Activated effector memory CD4-positive, alpha-beta T cell treated with anti-CD3 and anti-CD28 coated beads, Interleukin-2, amount 50 U/mL, for 16 hours (primary cell): ENCODE data around the gene CAPN8.

Source experiments
- DNase-seq: peaks from one replicate; pipeline ENCODE4 v3.0.0-alpha.2; 2020

CAPN8 gene

DNA sequence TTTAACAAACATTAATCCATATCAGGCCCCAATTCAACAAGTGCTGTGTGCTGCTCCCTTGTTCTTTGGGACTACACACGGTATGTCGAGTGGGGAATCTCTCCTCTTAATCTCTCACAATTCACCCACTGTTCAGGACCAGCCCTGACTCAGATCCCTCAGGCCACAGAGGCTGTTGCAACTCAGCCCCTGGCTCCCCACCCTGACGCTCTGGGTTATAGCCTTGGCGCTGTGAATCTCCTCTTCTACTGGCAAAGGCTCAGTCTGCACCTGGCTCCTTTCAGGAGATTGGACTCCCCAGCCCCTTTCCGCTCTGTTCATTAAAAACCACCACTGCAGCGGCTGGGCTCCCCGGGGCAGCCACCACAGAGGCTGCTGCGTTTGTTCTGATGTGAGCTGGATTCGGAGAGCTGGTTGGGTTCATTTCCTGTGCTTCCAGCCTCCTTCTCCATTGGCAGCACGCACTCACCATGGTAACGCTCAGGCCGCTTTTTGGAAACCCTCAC is 13.0 kb downstream of the CAPN8 start:
- DNase-seq = no peak

DNA sequence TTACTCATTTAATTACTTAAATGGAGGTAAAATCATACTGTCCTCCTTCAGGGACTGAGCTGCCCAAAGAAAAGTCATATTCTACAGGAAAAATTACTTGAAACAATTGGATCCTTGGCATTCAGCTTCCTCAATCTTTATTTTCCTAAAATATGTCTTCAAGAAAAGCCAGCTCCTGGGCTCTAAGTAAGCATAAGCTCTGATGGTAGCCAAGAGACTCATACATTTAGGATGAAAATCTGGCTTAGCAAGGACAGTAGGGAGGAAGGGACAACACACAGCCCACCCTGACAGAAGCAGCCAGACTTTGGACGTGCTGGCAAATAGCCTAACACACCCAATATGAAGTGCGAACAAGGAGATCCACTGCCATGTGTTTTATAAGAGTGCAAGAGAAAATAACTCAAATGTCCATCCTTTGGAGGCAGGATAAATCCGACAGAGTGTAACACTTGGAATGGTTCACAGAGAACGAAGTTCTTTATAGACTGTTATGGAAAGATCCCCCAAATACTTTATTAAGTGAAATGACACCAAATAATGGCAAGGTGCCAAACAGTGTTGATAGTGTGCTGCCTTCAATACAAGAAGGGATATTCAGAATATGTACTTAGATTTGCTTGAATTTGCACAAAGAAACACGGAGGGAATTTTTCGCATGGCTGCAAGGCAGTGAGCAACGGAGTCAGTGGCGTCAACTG is 14.1 kb downstream of the CAPN8 start:
- no peak for DNase-seq

DNA sequence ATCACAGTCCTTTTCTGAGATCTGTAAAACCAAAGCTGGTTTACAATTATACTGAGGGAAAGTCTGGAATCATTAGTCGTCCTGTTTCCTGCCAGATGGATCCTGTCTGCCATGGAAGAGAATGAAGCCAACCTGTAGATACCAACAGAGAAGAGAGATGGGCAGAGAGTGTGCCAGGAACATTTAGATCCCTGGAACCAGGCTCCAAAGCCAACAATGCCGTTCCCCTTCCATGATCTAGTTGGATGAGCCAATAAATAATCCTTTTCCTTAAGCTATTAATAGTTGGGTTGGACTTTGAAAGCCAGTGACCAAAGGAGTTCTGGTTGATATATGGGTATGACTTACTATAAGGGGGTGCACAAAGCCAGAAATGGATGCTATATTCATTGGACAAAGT is 15.0 kb downstream of the CAPN8 start:
- DNase-seq = no peak

DNA sequence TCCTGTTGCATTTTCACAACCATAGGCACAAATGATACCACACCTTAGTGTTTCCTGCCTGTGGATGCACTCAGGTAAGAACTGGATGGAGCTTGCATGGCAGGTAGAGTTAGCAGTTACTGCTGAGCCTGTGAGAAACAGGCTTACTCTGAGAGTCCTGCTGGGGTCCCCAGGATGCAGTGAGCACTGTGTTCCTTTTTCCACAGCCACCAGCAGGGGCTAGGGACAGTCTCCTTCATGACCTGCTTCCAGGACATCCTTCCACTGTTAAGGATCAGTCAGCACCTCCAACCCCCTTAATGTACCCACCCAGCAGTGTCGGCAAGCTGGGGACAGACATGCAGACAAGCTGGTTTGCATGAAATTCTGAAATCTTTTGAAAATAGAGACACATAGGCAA is 16.3 kb downstream of the CAPN8 start:
- no peak for DNase-seq

DNA sequence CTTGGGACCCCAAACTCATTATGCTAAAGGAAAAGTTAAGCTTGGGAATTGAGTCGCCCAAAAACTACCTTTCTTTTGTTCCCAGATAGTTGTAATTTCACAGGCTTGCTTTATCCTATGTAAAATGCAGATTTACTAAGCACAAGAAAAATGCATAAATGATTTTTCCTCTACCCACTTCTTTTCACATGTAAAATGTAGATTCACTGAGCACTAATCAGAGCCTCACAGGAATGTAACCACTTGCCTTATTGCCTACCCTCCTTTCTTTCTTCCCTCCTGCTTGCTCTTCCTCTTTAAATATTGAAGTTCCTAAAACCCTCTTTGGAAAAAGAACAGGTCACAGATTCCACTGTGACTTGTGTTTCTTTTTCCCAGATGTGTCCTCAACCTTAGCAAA is 18.3 kb downstream of the CAPN8 start:
- no peak for DNase-seq

DNA sequence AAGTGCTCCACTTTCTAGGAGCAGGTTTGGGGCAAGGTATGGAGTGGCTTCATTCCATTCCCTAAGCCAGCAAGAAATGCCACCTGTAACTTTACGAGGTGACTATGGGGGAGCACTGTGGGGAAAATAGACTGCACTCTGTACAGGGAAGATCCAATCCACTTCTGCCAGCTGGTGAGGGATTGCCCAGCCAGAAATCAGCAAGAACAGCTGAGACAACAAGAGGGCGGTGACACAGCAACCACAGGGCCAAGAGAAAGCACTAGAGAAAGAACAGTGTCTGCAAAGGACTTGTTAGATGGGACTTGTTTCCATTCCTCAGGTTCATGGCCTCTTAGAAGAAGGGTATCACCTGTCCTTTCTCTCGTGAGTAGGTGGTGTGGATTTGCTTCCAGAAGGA is 19.6 kb downstream of the CAPN8 start:
- no peak for DNase-seq

DNA sequence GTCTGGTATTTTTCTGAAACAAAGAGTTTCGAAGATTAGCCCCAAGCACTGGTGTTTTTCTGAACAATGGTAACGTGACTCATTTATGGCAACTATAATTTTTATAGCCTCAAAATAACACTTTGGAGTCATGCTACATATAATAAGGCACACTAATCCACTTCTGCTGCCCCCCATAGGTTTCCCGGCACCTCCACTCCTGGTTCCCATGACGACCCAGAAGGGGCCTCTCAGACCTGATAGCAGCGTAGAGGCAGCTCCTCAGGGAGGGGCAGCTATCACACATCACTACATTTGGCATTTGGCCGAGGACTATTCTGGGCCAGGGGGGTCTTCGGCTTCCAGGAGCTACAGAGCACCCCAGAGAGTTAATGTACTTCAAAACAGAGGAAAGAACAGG is 23.3 kb downstream of the CAPN8 start:
- no peak for DNase-seq

DNA sequence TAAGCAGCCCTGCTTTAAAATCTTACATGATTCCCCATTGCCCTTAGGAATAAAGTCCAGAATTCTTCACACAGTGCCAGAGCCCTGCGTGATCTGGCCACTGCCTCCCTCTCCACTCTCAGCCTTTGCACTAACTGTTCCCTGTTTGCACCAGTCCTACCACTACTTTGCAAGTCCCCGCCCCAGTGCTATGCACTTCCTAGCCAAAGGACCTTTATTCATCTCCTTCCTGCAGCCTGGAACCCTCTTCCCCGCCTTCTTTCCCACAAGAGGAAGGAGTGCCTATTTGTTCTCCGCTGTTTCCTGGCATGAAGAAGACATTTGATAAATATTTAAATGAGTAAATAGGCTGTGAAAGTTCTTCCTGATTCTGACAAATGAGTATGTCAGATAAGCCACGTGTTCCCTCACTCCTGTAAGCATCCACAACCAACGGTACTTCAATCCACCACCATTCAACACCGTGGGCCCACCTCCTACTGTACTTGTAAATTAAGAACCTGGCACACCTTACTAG is 23.9 kb downstream of the CAPN8 start:
- no peak for DNase-seq

DNA sequence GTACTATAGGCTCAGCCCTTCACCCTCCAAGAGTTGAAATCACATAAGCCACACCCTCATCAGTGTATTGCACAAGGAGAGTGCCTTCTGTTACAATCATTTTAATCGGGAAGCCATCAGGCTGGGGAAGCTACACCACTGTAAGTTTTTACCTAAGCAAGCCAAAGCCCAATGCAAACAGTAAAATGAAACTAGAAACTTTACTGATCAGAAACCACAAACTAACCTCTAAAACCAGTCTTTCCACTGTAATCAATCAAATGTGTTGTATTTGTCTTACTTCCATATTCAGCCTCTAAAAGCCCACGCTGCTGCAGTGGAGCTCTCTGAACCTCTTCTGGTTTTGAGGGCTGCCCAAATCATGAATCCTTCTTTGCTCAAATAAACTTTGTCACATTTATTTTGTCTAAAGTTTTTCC is 26.2 kb downstream of the CAPN8 start:
- DNase-seq = no peak

DNA sequence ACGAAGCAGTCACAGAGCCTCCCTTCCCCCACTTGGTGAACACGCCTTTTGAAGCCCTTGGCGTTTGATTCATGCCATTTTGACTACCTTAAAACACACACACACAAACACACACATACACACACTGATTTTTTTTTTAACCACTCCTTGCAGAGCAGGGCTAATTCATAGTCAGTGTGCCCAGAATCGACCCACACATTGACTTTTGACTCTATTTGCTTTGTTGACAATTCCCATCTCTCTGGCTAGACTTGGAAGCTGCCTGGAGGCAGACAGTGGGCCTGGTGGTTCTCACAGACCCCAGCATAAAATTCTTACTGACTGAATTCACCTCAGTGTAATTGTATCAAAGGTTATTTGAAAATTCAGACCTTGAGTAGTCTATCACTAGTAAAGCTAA is 30.3 kb downstream of the CAPN8 start:
- no peak for DNase-seq

DNA sequence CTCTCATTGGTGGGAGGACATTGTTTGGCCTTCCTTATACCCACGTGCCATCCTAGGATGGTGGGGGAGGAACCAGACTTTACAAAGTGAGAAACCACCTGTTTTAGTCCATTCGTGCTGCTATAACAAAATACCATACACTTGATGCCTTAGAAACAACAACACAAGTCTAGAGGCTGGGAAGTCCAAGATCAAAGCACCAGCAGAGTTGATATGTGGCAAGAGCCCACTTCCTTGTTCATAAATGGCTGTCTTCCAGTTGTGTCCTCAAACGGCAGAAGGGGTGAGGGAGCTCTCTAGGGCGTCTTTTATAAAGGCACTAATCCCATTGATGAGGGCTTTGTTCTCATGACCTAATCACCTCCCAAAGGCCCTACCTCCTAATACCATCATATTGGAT is 31.1 kb downstream of the CAPN8 start:
- no peak for DNase-seq

DNA sequence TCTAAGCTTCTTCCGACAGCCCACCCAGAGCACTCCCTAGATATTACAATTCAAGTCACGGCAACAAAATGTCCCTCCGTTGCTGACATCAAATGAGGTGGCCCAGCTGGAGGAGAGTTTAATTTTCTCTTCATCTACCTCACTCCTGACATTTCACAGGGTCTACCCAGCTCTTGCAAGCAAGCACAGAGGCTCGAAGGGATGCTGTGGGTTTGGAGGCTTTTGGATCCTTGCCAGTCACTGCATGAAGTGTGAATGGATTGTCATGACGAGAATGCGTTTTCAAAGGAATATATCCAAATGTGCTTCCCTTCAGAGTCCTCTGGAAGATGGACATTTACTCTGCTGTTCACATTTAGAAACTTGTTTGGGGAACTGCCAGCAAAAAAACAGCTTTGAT is 33.5 kb downstream of the CAPN8 start:
- DNase-seq = no peak

DNA sequence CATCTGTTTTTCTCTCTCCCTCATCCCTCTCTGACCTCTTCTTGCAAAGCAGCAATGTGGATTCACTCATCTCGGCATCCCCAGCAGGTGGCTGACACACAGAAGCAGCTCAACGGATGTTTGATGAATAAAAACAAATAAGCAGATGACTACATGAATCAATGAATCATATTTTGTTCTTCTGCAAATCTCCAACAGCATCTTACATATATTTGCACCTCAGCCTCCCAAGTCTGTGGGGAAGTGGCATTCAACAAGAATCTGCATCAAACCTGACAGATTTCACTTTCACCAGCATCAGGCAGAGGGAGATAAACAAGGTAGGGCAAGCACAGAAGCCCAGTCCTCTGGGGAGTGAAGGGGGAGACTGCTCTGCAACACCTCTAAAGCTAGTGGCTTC is 34.0 kb downstream of the CAPN8 start:
- DNase-seq = no peak

DNA sequence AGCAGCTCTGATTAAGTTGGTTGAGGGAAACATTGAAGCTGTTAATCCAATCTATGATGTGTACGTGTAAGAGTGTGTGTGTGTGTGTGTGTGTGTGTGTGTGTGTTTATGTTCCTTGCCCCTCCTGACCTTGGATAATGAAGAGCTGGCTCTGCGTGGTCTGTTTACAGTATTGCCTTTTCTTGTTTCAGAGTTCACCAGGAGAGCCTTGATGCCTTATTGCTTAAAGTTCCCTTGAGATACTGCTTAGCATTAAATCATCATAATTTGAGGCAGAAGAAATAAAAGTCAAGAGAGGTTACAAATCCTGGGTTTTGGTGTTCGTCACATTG is 36.4 kb downstream of the CAPN8 start:
- no peak for DNase-seq

DNA sequence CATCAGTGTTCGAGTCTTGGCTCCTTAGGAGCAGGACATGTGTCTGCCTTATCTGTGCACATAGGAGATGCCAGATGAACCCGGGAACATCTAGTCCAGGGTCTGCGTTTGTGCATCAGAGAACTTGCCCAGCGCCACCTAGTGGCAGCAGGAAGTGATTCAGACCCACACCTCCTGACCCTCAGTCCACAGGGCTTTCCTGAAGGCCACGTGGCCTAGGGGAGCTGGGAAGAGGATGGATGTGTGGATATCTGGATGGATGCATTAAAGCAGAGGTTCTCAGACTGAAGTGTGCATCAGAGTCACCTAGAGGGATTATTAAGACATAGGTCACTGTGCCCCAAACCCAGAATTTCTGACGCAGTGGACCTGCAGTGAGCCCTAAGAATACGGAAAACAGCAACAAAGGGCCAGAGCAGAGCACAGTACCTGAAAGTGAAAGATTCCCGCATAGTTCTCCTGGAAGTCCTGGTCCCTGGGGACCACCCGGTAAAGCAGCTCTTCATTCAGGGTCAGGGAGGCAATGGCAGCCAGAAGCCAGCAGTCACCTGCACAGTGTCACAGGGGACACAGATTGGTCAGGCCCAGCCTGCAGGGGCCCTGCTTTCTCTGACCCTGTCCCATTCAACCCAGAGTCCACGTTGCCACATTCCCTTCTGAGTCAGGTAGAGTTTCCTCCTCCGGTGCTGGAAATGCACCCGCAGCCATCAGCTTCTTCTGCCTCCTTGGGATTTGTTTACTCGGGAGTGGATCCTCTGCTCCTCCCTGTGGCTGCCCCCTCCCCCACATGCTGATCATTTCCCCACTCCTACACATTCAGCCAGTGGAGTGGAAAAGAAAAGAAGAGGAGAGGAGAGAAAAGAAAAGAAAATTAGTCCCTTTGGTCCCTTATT is 37.0 kb downstream of the CAPN8 start:
- DNase-seq = peak; percentile 81

DNA sequence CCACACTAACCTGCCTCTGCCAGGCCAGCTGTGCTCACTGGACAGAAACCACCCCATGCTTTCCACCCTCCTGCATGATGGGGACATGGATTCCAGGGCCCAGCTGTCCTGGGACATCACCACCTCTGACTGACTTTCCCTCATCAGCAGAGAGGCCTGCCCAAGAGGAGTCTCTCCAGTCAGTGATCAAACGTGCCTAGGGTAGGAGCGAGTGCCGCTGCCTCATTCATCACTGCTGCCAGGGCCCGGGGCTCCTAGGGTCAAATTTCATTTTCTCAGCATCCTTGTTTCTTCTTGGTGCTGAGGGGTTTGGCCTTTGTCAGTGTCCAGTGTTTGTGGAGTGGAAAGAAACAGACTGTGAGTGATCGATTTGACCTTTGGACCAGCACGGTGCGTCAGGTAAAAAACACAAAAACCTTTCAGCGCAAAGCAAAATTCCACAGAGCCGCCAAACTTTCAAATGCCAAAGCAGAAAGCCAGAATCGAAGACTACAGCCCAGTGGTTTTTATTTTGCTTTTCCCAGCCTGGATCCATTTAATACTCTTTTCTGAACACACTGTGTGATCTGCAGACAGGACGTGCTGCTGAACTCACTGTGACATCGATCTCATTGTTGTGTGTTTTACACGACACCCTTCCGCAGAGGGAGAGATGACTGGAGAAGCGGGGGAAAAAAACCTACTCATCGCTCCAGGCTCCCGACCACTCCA is 43.2 kb downstream of the CAPN8 start:
- no peak for DNase-seq

DNA sequence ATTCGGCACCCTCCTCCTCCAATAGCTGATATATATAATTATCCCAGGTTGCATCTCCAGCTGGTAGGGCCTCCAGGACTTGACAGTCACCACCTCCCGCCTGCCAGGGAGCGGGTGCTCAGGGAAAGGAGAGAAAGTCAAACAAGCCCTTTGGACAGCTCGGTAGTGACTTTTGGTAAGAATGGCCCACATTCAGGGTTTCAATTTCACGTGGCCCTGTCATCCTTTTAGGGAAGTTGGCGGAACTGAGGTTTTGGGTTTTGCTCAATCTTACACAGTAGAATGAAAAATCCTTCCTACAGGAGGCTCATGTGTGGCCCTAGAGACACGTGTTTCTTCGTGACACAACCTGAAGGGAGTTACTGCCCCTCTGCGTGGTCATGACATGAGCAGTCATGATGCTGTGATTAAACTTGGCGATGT is 44.2 kb downstream of the CAPN8 start:
- DNase-seq = no peak

DNA sequence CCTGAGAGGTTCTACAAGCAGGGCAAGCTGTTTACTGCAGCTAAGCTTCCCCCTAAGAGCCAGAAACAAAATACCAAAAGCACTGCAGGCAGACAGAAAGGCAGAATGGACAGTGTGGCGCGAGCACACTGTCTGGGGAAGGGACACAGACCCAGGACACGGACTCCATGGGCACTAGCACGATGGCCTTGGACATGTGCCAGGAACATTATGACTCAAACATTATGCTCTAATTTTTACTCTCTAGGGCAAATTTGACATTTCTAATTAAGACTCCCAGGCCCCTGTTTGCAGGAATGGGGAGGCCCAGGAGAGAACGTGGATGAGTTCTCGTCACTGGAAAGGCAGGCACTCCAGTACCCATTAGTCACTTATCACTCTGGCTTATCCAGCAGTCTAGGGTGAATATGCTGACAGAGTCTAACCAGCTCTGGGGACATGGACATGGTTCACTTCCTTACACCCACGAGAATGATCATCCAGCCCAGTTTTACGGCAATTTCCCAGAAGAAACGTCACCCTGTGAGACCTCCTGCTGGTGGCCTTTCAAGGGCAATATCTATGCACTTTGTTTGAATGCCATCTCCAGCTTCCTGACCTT is 45.1 kb downstream of the CAPN8 start:
- DNase-seq = no peak

DNA sequence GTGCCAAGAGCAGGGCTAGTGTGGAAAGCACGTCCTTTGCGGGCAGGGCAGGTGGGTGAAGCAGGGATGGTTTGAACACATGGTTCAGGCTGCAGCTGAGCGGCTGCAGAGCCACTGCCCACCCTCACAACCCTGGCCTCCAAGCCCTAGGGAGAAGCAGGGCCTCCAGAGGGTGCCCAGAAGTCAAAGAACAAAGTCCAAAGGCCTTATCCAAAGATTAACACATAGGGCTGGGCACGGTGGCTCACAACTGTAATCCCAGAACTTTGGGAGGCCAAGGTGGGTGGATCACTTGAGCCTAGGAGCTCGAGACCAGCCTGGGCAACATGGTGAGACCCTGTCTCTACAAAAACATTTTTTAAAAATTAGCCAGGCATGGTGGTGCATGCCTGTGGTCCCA is 46.8 kb downstream of the CAPN8 start:
- no peak for DNase-seq

DNA sequence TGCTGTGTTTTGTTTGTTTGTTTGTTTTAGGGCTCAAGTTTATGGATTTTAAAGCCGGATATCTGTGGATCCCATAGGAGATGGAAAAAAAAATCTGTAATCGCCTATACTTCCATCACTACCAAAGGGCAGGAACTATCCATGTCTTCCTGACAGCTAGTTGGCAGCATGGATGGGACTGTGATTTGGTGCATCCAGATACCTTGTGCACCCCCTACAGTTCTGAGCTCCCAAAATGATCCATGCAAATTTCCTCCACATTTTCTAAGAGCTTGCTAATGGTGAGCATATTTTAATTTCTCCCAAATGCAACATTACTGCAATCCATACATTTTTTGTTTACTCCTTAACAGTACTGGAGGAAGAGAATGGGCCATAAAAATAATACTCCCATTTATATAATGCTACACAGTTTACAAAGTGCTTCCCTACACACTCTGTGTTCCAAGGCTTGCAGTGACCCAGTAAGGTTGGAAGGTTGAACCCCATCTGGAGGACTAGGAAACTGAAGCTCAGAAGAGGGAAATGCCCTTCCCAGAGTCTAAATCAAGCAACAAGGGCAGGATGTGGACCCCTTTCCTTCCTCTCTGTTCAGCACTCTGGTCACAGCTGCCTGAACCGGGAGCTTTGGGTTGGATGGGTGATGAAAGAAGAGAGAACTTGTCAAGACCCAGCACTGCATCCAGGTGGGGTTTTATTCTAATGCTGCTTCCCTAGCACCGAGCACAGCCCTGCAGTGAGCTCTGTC is 48.0 kb downstream of the CAPN8 start:
- no peak for DNase-seq

DNA sequence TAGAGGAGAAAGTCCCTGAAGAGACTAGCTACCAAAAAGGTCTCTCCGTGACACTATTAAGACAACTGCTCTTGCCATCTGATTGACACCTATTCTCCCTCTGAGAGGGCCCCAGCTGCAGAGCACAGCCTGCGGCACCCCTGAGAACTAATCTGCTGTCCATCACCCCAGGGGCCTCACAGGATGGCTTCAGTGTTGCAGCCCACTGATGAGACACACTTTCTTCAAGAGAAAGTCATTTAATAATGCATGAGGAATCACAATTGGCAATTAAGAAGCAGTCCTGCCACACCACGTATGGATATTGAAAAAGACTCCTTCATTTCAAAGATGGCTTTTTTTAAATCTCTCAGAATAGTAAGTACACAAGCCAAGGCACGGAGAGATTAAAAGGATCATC is 48.9 kb downstream of the CAPN8 start:
- DNase-seq = no peak

DNA sequence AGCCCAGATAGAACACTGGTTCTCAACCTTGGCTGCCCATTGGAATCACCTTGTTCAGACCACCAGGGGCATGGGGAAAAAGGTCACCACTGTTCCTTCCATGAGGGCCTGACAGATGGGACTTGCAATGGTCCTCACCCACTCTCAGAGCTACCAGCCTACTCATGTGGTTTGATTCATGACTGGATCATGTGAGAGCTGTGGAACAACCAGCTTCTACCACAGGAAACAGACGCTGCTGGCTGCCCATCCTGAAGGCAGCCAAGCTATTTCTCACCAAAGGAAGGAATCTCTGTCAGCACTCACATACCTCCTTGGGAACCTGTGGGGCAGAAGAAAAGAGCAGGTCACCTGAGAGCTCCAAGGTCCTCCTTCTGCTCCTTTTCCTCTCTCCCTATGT is 53.6 kb downstream of the CAPN8 start:
- no peak for DNase-seq
